GM15510 (cell line): ENCODE data around the gene NTN5.

Experiments used
- POLR2A ChIP-seq: IDR thresholded peaks from 3 replicates; pipeline ENCODE4 v1.6.1; 2011; ENCODE audit warnings: borderline replicate concordance; ENCODE audit not compliant: insufficient read length; ENCODE audit errors: extremely low read depth

Gene NTN5

DNA sequence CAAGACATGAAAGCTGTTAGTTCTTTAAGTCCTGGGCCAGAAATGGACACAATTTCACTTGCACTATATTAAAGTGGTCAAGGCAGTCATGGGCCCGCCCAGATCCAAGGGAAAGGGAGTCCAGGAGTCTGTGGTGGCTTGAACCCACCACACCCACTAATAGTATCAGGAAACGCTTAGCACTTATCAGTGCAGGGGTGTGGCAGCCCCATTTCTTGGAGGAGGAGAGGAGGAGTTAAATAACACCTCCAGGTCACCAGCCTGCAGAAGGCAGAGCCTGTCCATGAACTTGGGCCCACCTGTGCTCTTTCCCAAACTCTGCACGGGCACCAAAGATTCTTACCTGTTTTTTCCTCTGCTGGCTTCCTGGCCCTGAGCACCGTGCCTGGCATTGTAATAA, 5.4 kb upstream of the NTN5 start:
- TF ChIP-seq POLR2A, result no peak

GRCh38 chr19:48676887-48677286, 4.1 kb upstream of the NTN5 start:
- no peak for TF ChIP-seq POLR2A

DNA sequence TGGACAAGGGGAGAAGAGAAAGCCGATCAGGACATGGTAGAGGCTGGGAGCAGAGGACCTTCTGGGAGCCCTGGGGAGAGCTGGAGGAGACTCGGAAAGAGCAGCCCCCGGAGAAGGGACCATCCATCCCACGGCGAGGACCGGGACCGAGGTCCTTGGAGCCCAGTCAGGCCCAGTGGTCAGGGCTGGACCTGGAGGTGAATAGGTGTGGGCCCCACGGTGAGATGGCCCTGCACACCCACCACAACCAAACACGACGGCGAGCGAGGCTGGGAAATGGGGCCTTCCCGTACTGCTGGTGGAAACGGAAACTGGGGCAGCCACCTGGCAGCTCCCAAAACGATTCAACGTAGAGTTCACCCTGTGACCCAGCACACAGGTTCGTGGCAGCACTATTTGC, 3.7 kb upstream of the NTN5 start:
- TF ChIP-seq POLR2A, result no peak

GRCh38 chr19:48674921-48675824, 2.4 kb upstream of the NTN5 start:
- TF ChIP-seq POLR2A, result no peak

- TF ChIP-seq POLR2A, result no peak
Measured at GRCh38 chr19:48674216-48674809, 1.5 kb upstream of the NTN5 start.

- TF ChIP-seq POLR2A, result no peak
Measured at GRCh38 chr19:48673436-48674100, 751 bp upstream of the NTN5 start.

GRCh38 chr19:48671446-48671995, 1.3 kb downstream of the NTN5 start:
- TF ChIP-seq POLR2A, result no peak

GRCh38 chr19:48670699-48671445, 1.9 kb downstream of the NTN5 start:
- no peak for TF ChIP-seq POLR2A

DNA sequence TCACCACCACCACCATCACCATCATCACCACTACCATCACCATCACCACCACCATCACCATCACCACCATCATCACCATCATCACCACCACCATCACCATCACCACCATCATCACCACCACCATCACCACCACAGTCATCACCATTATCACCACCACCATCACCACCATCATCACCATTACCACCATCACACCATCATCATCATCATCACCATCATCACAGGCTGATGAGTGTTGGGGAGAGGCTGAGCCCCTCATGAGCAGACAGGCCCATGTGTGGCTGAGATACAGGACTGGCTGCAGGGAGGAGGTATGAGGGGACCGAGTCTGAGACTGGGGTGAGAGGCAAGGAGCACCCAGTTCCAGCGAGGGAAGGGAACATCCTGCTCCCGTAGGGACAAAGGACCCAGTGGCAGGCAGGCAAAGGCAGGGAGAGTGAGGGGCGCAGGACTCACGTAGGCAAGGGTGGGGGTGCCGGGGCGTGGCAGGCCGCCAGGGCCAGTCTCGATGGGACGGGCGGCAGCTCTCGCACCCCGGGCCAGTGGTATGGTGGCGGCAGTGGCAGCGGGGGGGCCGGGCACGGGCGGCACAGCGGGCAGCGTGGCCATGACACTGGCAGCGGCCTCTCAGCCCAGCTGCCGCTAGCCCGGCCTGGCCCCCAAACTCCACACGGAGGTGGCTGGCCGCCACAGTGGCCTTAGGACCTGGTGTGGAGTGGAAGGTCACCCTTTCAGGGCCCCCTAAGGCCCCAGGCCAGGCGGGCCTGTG, 2.7 kb downstream of the NTN5 start:
- TF ChIP-seq POLR2A, result no peak

DNA sequence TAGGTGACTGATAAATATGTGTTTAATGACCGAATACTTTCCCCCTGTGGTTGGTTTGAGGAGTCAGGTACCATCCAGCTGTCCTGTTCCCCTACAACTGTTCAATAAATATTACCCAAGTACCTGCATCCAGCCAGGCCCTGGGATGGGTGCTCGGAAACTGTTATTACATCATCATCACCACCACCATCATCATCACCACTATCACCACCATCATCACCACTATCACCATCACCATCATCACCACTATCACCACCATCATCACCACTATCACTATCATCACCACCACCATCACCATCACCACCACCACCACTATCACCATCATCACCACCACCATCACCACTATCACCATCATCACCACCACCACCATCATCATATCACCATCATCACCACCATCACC, 4.1 kb downstream of the NTN5 start:
- TF ChIP-seq POLR2A, result no peak

GRCh38 chr19:48668332-48668731, 4.5 kb downstream of the NTN5 start:
- no peak for TF ChIP-seq POLR2A

DNA sequence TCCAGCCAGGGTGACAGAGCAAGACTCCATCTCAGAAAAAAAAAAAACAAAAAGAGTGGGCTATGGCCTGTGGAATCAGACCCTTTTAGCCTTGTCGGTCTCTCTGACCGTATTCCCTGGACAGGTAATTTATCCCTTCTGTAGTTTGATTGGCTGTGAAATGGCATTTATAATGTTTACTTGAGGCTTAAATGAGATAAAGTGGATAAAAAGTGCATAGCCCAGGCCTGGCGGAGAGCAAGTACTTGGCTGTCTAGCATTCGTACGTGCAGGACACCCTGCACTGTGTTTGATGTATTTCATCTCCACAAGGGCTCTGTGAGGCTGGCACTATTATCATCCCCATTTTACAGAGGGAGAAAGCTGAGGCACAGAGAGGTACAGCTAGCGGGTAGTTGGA, 7.0 kb downstream of the NTN5 start:
- TF ChIP-seq POLR2A, result no peak

GRCh38 chr19:48664476-48664875, 8.3 kb downstream of the NTN5 start:
- no peak for TF ChIP-seq POLR2A

DNA sequence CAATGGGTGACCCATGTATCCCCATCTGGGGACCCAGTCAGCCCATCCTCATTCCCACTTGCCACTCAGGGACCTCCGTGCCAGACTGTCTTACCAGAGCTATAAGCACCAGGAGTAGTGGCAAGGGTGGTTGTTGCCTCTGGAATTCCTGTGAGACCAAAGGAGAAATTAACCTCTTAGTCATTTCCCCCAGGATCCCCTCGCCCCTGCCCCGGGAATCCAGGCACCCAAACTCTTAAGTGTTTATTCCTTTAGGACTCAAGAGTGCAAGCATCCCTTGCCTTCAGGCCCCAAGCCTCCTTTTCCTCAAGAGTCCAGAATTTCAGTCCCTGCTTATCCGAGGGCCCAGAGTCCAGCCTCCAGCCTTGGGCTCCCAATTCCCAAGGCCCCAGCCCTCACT, 9.2 kb downstream of the NTN5 start:
- no peak for TF ChIP-seq POLR2A
